ENCODE data around the gene GUCD1.

DNA sequence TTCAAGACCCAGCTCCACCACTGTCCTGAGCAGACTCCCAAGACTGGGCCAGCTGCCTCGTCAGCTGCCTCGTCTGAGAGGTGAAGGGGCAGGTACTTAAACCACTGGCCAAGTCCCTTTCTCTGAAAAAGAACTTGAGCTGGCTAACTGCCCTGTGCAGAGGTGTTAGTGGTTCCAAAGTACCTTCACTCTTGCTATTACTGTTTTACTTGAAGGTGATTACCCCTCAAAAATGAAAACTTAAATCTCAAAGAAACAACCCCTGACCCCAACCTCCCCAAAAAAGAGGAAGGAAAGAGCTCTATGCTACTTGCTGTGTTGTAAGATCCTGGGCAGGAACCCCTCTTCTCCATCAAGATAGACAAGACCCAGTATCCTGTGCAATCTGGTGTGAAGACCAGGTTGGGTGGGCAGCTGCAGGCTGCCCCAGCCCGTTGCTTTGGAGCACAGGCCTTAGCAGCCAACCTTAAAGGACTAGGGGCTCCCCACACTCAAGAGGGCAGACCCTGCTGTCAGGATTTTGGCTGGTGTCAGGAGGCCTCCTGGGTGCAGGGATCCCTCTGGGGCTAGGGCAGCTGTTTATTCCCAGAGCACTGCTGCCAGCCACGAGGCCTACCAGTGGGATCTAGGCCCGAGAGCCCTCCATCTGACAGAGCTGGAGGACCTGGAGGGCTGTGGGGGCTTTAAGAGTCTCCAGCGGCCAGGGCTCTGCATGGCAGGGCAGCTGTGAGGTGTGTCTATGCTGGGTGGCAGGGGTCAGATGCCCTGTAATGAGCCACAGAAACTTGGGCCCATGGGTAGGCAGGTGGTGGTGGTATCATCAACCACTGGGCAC is 13.0 kb downstream of the GUCD1 start:
- TF ChIP-seq, protein P1, sequence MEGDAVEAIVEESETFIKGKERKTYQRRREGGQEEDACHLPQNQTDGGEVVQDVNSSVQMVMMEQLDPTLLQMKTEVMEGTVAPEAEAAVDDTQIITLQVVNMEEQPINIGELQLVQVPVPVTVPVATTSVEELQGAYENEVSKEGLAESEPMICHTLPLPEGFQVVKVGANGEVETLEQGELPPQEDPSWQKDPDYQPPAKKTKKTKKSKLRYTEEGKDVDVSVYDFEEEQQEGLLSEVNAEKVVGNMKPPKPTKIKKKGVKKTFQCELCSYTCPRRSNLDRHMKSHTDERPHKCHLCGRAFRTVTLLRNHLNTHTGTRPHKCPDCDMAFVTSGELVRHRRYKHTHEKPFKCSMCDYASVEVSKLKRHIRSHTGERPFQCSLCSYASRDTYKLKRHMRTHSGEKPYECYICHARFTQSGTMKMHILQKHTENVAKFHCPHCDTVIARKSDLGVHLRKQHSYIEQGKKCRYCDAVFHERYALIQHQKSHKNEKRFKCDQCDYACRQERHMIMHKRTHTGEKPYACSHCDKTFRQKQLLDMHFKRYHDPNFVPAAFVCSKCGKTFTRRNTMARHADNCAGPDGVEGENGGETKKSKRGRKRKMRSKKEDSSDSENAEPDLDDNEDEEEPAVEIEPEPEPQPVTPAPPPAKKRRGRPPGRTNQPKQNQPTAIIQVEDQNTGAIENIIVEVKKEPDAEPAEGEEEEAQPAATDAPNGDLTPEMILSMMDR (IDR thresholded peaks at IDR 0.05; ENCODE audit: insufficient read depth, low read length, poor library complexity, severe bottlenecking) = no peak
- no peak for TF ChIP-seq EZH2phosphoT487 (conservative IDR thresholded peaks at IDR 0.05; ENCODE audit: low read length)

Measured in SU-DHL-6 (cell line).